OCI-LY7 (cell line): ENCODE data around the gene ACYP2.

Experiments
- EZH2phosphoT487 ChIP-seq: fragments of 200-600 bp; sonication (generic); IDR thresholded peaks from 2 replicates; pipeline ENCODE4 v1.6.1; 2018; ENCODE audit warnings: low read depth, borderline replicate concordance, mild to moderate bottlenecking, mixed run types, antibody characterized with exemption, low read length, moderate library complexity, mixed read lengths
- TF ChIP-seq, protein P1 (sequence below): fragments of 200-600 bp; sonication (generic); conservative IDR thresholded peaks from 2 replicates; pipeline ENCODE4 v1.5.1; 2014; ENCODE audit warnings: mild to moderate bottlenecking, antibody characterized with exemption, low read length, moderate library complexity, mixed read lengths

DNA sequence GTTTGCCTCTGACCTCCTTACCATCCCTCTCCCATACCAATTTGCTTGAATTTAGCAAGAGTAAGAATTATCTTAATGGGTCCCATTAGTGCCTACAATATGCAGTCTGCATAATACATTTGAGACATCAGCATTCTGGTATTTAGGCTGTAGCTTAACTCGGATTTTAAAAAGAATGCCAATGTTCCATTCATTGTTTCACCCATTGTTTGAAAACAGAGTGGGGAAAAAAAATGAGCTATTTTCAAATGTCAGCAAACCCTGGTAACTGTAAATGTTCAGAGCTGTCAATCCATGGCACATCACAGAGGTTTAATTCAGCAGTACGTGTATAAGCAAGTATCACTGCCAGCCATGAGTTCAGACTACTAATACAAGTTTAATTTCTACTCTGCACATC, 202.6 kb downstream of the ACYP2 start:
- TF ChIP-seq, protein P1, sequence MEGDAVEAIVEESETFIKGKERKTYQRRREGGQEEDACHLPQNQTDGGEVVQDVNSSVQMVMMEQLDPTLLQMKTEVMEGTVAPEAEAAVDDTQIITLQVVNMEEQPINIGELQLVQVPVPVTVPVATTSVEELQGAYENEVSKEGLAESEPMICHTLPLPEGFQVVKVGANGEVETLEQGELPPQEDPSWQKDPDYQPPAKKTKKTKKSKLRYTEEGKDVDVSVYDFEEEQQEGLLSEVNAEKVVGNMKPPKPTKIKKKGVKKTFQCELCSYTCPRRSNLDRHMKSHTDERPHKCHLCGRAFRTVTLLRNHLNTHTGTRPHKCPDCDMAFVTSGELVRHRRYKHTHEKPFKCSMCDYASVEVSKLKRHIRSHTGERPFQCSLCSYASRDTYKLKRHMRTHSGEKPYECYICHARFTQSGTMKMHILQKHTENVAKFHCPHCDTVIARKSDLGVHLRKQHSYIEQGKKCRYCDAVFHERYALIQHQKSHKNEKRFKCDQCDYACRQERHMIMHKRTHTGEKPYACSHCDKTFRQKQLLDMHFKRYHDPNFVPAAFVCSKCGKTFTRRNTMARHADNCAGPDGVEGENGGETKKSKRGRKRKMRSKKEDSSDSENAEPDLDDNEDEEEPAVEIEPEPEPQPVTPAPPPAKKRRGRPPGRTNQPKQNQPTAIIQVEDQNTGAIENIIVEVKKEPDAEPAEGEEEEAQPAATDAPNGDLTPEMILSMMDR = no peak
- no peak for TF ChIP-seq EZH2phosphoT487
